Adrenal gland (tissue), 12 donors: ENCODE measurements around the gene AOPEP. TPM values are rescaled to one million over a fixed set of nuclear protein-coding genes. Genes with fewer than 3 reads are reported as not detected.

Experiments
- DNase-seq, 7 donors: peaks; one replicate each; pipeline ENCODE4 v3.0.0-alpha.2; 2019 to 2020
- H3K27ac ChIP-seq, 5 donors: fragments of 200-600 bp; sonication (generic) in 4 of 5; 1 replicate in 3 of 5; 2 replicates in 2 of 5; pipeline versions ENCODE4 v1.5.1 to v1.8.0; 2016 to 2020; ENCODE audit warnings: mild to moderate bottlenecking in 1 of 5
- H3K27me3 ChIP-seq: fragments of 200-600 bp; 2 replicates; pipeline ENCODE4 v1.8.0; 2021
- H3K36me3 ChIP-seq, 2 donors: fragments of 200-600 bp; replicated peaks in 1 of 2; 1 replicate in 1 of 2; 2 replicates in 1 of 2; pipeline versions ENCODE4 v1.5.1 to v1.8.0; 2018 to 2022
- H3K4me1 ChIP-seq, 2 donors: fragments of 200-600 bp; replicated peaks in 1 of 2; 1 replicate in 1 of 2; 2 replicates in 1 of 2; pipeline versions ENCODE4 v1.5.1 to v1.8.0; 2018 to 2021
- H3K4me3 ChIP-seq, 4 donors: fragments of 200-600 bp; sonication (generic) in 3 of 4; one replicate each; pipeline ENCODE4 v1.5.1; 2016 to 2018
- H3K9me3 ChIP-seq, 3 donors: fragments of 200-600 bp; sonication (generic) in 1 of 3; replicated peaks in 1 of 3; 1 replicate in 2 of 3; 2 replicates in 1 of 3; pipeline versions ENCODE4 v1.5.1 to v1.8.0; 2016 to 2021
- CTCF ChIP-seq, 6 experiments: fragments of 450-650 bp in 4 of 6; fragments of 200-600 bp in 2 of 6; sonication (generic) in 1 of 6; IDR thresholded peaks; 1 replicate in 5 of 6; 2 replicates in 1 of 6; pipeline versions ENCODE4 v1.5.1 to v1.8.0; 2016 to 2021; ENCODE audit warnings: antibody characterized with exemption in 6 of 6, mild to moderate bottlenecking in 2 of 6, moderate library complexity in 1 of 6
- POLR2A ChIP-seq, 2 donors: fragments of 450-650 bp; IDR thresholded peaks; one replicate each; pipeline ENCODE4 v1.6.1; 2017; ENCODE audit warnings: antibody characterized with exemption in 2 of 2, mild to moderate bottlenecking in 2 of 2, moderate library complexity in 1 of 2
- WGBS, 4 donors: extraction: QIAGEN DNeasy Blood & Tissue Kit in 2 of 4; methylation state at CpG; one replicate each; pipeline versions ENCODE4 v1.1.5 to v1.1.7; 2013 to 2017; 5-methylcytosine and 5-hydroxymethylcytosine counted together
- intact Hi-C, 2 donors: fragments of 100-400 bp; cut with DNase I; formaldehyde crosslinking; loops; one replicate each; pipeline versions ENCODE4 v1.14.1 to v1.15.0; 2022 to 2023
- polyA plus RNA-seq, 3 donors: library from polyadenylated mRNA; stranded (reverse); fragments of 200-250 nt in 2 of 3; fragments of 350-450 nt in 1 of 3; fragmentation: Illumina TruSeq in 1 of 3; extraction: RNeasy Lipid Tissue Mini Kit (QIAGEN cat#74804) in 1 of 3; gene quantifications; one replicate each; pipeline ENCODE4 v1.2.3, GENCODE V29; 2013 to 2014
- total RNA-seq, 9 donors: library from RNA; depleted of rRNA in 4 of 9; stranded (reverse); fragments of >200 nt in 4 of 9; fragments of 120-200 nt in 1 of 9; fragmentation: NEBNext Ultra II Directional in 1 of 9; extraction: Animal tissue kit (Norgen Biotek cat#: 25700) in 1 of 9; gene quantifications; one replicate each; pipeline versions ENCODE4 v1.1.0 to v1.2.4, GENCODE V29; 2013 to 2023
- donor health status: healthy with polysubstance abuse.
- donor health status: Bipolar disorder and iron deficiency.
- donor health status: DM: yes; HTN: yes; CAD: no.
- donor health status: DM: no; HTN: no; CAD: no.
- donor health status: DM: no; HTN: no; CAD: no.
- donor health status: DM: yes; HTN: yes; CAD: no.

AOPEP gene
- total and polyA plus RNA-seq, 12 donors = 31.0 to 99.6 (median 71.0) TPM

- intact Hi-C loops = loop anchor here in 1 of 2 donors (5.0 kb wide), 1 partner anchor 47 kb away; no protein-coding TSS in a partner anchor
- no peak for TF ChIP-seq CTCF (IDR thresholded peaks at IDR 0.05)
- no peak for DNase-seq
- 95 to 98% (median 97%) methylated on average over 6 of the region's 6 CpGs for WGBS, 4 donors
- H3K4me3 ChIP-seq = no peak overlapping the region
- H3K36me3 ChIP-seq = no peaks in the 10 kb centered on the region
- H3K9me3 ChIP-seq = no peaks in the 10 kb centered on the region
- H3K4me1 ChIP-seq = peaks cover 0 to 7% of the 10 kb centered on the region in 2 donors
- H3K27ac ChIP-seq = no peak overlapping the region
- no peaks in the 10 kb centered on the region for H3K27me3 ChIP-seq
Measured at GRCh38 chr9:94859891-94860290, 133.4 kb downstream of the AOPEP start.

- 73 to 79% (median 75%) methylated on average over 10 of the region's 10 CpGs for whole genome bisulfite sequencing, 4 donors
- no peak for DNase-seq
- Histone ChIP-seq H3K4me1 (peaks cover 0 to 17% of the 10 kb centered on the region in 2 donors), H3K27me3 (no peaks in the 10 kb centered on the region), H3K27ac (no peak overlapping the region), H3K4me3 (no peak overlapping the region), H3K9me3 (no peaks in the 10 kb centered on the region), H3K36me3 (no peaks in the 10 kb centered on the region)
- TF ChIP-seq CTCF (IDR thresholded peaks at IDR 0.05) (no peak), POLR2A (IDR thresholded peaks at IDR 0.05) (no peak)
- intact Hi-C loops = no loop called here
Measured at GRCh38 chr9:94860678-94861588, 134.4 kb downstream of the AOPEP start.

GRCh38 chr9:94861589-94862272 is 135.2 kb downstream of the AOPEP start:
- DNase-seq = no peak
- TF ChIP-seq CTCF (IDR thresholded peaks at IDR 0.05) (no peak), POLR2A (IDR thresholded peaks at IDR 0.05) (no peak)
- intact Hi-C loops = no loop called here
- Histone ChIP-seq H3K9me3 (no peaks in the 10 kb centered on the region), H3K4me3 (no peak overlapping the region), H3K27me3 (no peaks in the 10 kb centered on the region), H3K27ac (peak overlapping the region in 1 of 5 donors; percentile 21), H3K4me1 (peaks cover 0 to 23% of the 10 kb centered on the region in 2 donors), H3K36me3 (no peaks in the 10 kb centered on the region)
- WGBS, 4 donors = 87 to 91% (median 90%) methylated on average over 11 of the region's 11 CpGs

GRCh38 chr9:94864196-94864595 is 137.7 kb downstream of the AOPEP start:
- WGBS, 4 donors = 43 to 63% (median 46%) methylated on average over 3 of the region's 3 CpGs
- Histone ChIP-seq H3K4me1 (peaks cover 9 to 48% of the 10 kb centered on the region in 2 donors), H3K36me3 (no peaks in the 10 kb centered on the region), H3K27ac (peak overlapping the region in 2 of 5 donors; percentile 40 to 90), H3K27me3 (no peaks in the 10 kb centered on the region), H3K4me3 (no peak overlapping the region), H3K9me3 (no peaks in the 10 kb centered on the region)
- TF ChIP-seq POLR2A (IDR thresholded peaks at IDR 0.05) (no peak), CTCF (IDR thresholded peaks at IDR 0.05) (no peak)
- no peak for DNase-seq
- intact Hi-C loops = no loop called here
